ENCODE measurements around the gene PGK2. TPM values are rescaled to one million over a fixed set of nuclear protein-coding genes. Genes with fewer than 3 reads are reported as not detected.

PGK2 gene
- total RNA-seq, 2 experiments from 2014 or later = not detected

DNA sequence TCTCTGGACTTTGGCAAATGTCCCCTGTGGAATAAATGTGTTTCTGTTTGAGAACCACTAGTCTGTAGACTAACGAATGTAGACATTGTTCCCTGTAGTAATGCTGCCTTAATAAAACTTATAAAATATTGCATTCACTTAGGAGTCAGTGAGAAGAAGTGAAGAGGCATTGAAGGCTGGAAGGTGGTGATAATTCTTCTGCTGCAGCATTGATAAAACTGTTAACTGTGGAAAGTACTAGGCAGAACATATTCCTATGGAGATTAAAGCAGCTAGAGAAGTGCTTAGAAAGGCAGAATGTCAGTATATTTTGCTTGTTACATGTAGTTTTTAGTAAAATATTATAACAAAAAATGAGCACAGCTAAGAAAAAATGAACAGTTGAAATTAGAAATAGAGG, 4.8 kb downstream of the PGK2 start:
- DNase-seq (no peak), ATAC-seq (no peak)
- Mint-ChIP-seq H3K27ac (no peak overlapping the region), H3K9me3 (ENCODE audit: low read depth) (peaks cover 5% of the 10 kb centered on the region), H3K36me3 (no peaks in the 10 kb centered on the region), H3K27me3 (no peaks in the 10 kb centered on the region), H3K4me3 (no peak overlapping the region), H3K4me1 (no peaks in the 10 kb centered on the region)
- CTCF ChIA-PET = no interaction called here

DNA sequence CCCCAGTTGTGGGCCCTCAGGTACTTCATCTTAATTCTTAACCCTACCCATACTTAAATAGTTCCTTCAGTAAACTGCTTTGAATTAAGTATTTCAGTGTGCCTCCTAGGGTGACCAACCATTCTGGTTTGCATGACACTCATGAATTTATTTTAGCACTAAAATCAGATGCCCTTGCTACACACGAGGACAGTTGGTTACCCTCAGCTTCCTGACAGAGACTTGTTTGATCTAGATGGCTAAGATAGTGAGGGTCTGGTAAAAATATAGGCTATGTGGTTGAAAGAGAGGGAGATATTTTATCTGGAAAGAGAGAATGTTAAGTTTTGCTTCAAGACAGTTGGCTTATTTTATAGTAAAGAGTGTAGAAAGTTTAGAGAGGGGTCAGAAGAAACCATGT, 10.6 kb downstream of the PGK2 start:
- no peaks in the 10 kb centered on the region for H3K4me1 Mint-ChIP-seq
- DNase-seq = no peak
- no peak overlapping the region for H3K4me3 Mint-ChIP-seq
- no peaks in the 10 kb centered on the region for H3K36me3 Mint-ChIP-seq
- ATAC-seq = no peak
- no peak overlapping the region for H3K27ac Mint-ChIP-seq
- peaks cover 2% of the 10 kb centered on the region for H3K9me3 Mint-ChIP-seq (ENCODE audit: low read depth)
- CTCF ChIA-PET = no interaction called here
- no peaks in the 10 kb centered on the region for H3K27me3 Mint-ChIP-seq

DNA sequence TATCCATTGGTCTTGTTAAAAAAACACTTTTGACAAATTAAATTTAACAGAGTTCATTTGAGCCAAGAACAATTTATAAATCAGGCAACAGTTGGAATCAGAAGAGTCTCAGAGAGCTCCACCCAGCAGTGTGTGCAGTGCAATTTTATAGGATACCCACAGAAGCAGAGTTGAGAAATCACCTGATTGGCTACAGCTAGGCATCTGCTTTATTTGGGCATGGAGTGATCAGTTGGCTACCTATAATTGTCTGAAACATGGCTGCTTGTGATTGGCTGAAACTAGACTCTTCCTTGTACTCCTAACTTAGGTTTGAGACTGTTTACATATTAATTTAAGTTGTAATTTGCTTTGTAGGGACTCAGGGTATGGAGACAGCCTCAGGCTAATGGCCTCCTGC, 12.0 kb downstream of the PGK2 start:
- Mint-ChIP-seq H3K9me3 (ENCODE audit: low read depth) (peaks cover 2% of the 10 kb centered on the region), H3K36me3 (no peaks in the 10 kb centered on the region), H3K4me3 (no peak overlapping the region), H3K27me3 (no peaks in the 10 kb centered on the region), H3K27ac (no peak overlapping the region), H3K4me1 (no peaks in the 10 kb centered on the region)
- ATAC-seq = no peak
- DNase-seq = no peak
- CTCF ChIA-PET = no interaction called here

DNA sequence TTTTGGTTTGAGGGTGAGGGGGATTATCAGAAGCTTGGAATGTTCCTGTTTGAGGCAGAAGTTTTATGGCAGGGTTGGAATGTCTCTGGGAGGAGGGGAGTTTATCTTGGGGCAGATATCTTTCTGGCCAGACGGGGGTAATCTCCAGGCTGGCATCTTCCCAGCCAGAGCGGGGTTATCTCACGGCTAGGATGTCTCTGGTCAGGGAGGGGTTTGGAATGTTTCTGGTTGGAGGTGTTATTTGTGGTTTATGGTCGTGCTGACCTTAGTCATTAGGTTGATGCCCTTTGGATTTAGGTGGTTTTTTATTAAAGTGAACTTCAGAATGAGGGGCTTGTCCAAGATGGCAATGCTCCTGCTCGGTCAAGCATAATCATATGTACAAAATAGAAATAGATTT, 14.8 kb downstream of the PGK2 start:
- H3K9me3 Mint-ChIP-seq (ENCODE audit: low read depth) = peaks cover 2% of the 10 kb centered on the region
- ATAC-seq (no peak), DNase-seq (no peak)
- no peaks in the 10 kb centered on the region for H3K36me3 Mint-ChIP-seq
- H3K27me3 Mint-ChIP-seq = no peaks in the 10 kb centered on the region
- H3K4me3 Mint-ChIP-seq = no peak overlapping the region
- CTCF ChIA-PET = no interaction called here
- H3K27ac Mint-ChIP-seq = no peak overlapping the region
- no peaks in the 10 kb centered on the region for H3K4me1 Mint-ChIP-seq

DNA sequence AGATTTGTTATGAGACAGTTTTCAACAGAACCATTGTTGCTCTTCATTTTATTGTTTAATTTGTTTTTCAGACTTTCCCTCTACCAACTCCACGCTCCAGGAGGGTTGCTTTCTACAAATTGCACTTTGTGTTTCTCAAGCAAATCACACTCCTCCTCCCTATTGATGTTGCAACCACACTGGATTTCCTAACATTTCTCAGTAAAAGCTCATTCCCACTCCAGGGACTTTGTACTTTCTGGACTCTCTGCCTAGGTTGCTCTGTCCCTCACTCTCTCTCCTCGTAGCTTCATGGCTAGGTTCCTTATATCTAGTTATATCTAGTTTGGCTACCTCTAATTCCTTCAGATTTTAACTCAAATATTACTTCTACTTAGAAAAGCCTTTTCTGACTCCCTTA, 20.3 kb downstream of the PGK2 start:
- Mint-ChIP-seq H3K9me3 (ENCODE audit: low read depth) (no peaks in the 10 kb centered on the region), H3K4me1 (no peaks in the 10 kb centered on the region), H3K36me3 (no peaks in the 10 kb centered on the region), H3K27me3 (no peaks in the 10 kb centered on the region), H3K27ac (no peak overlapping the region), H3K4me3 (no peak overlapping the region)
- no peak for DNase-seq
- CTCF ChIA-PET = no interaction called here
- no peak for ATAC-seq

DNA sequence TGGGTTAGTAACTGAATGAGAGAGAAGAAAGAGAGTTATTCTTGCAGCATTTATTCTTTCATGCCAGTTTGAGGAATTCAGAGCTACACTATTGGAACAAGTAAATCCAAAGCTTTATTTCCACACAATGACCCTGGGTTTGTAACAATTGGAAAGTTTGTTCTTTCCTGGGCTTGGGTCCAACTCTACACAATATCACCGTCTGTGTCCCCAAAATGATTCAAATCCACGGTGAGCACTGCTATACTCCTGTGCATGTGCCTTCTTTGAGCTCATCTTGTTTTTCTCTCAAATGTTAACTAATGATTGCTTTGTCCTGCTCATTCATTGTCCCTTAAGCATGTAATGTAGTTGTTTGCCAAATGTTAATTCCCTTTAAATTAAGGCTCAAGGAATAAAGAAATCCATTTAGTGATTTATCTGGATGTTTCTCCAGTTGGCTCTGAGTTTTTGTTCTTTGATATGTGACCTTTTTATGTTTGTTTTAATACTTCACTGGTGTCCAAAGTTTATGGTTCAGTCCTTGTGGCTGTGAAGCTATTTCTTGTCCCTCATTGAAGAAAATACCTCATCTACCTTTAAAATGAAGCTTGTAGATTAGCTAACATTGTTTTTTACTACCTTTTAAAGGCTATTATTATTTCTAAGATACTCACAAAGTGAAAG, 22.4 kb downstream of the PGK2 start:
- Mint-ChIP-seq H3K4me3 (no peak overlapping the region), H3K9me3 (ENCODE audit: low read depth) (no peaks in the 10 kb centered on the region), H3K36me3 (no peaks in the 10 kb centered on the region), H3K4me1 (no peaks in the 10 kb centered on the region), H3K27ac (no peak overlapping the region), H3K27me3 (no peaks in the 10 kb centered on the region)
- CTCF ChIA-PET = interaction anchor here (1.2 kb wide), 1 partner anchor 11 kb away, joined by 3 read pairs; no protein-coding TSS in a partner anchor
- DNase-seq = no peak
- no peak for ATAC-seq

DNA sequence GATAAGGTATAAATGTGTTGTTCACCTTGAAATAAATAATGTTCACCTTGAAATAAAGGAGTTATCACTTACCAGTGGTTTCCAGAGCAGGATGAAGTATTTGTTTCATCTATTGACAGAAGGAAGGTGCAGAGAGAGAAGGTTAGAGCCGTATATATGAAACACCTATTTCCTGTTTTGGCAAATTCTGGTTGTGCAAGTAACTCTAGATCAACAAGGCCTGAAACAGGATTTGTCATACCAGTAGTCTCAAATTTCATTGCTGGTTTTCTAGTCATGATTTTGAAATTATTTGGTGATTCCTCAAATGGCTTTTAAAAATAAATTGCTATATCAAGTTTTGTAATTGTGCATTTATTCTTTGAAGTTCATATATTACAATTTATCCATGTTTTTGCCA, 42.8 kb downstream of the PGK2 start, which contains the start of gene CRISP3:
Gene CRISP3, minus strand, starts transcription at position 130 of the 400 bp plus-strand sequence. Its CDS starts 21 bp downstream, at position 109.
- DNase-seq (no peak), ATAC-seq (no peak)
- H3K9me3 Mint-ChIP-seq (ENCODE audit: low read depth) = no peaks in the 10 kb centered on the region
- CTCF ChIA-PET = no interaction called here
- H3K4me1 Mint-ChIP-seq = no peaks in the 10 kb centered on the region
- no peak within 1 kb of the TSS for H3K4me3 Mint-ChIP-seq
- H3K27me3 Mint-ChIP-seq = no peaks in the 10 kb centered on the region
- H3K27ac Mint-ChIP-seq = no peak within 1 kb of the TSS
- no peaks in the 10 kb centered on the region for H3K36me3 Mint-ChIP-seq

DNA sequence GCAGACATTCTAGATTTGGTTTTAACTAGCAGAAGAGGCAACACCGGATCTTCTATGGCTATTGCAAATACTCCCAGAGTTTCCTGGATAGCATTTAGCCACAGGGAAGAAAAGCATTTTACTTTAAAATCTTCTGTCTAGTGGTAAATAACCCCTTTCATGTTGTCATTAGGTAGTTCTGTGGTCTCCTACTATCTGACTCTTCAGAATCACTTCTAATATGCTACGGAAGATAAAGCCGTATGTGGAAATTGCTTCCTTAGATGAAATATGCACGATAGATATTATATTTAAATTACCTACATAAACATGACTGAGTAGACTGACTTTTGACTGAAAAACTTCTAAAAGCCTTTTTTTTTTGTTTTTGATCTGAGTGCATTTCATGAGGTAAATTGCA, 43.7 kb downstream of the PGK2 start:
- Mint-ChIP-seq H3K4me3 (no peak overlapping the region), H3K27ac (no peak overlapping the region), H3K4me1 (no peaks in the 10 kb centered on the region)

DNA sequence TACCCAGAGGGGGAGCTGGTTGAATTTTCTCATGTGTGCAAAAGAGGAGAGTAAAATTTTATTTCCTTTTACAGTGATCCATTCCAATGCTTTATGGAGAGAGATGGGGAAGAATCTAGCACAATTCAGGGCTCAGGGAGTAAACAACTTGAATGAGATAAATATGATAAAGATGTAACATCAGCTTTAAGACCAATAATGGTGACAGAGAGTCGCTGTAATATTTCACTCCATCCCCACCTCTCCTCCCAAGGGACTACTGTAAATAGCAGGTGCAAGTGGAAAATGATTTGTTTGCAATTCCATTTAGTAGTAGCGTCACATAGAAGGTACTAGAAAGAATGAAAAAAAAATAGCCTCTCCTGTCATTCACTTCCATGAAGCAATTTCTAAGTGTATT, 47.7 kb downstream of the PGK2 start:
- Mint-ChIP-seq H3K9me3 (ENCODE audit: low read depth) (no peaks in the 10 kb centered on the region), H3K4me3 (no peak overlapping the region), H3K4me1 (no peaks in the 10 kb centered on the region), H3K27me3 (no peaks in the 10 kb centered on the region), H3K36me3 (no peaks in the 10 kb centered on the region), H3K27ac (no peak overlapping the region)
- ATAC-seq = no peak
- DNase-seq = no peak
- CTCF ChIA-PET = no interaction called here

More for the DNA sequence above, 43.7 kb downstream of the PGK2 start:
- CTCF ChIA-PET = no interaction called here
- no peak for DNase-seq
- Mint-ChIP-seq H3K9me3 (ENCODE audit: low read depth) (no peaks in the 10 kb centered on the region), H3K27me3 (no peaks in the 10 kb centered on the region), H3K36me3 (no peaks in the 10 kb centered on the region)
- ATAC-seq = no peak

DNA sequence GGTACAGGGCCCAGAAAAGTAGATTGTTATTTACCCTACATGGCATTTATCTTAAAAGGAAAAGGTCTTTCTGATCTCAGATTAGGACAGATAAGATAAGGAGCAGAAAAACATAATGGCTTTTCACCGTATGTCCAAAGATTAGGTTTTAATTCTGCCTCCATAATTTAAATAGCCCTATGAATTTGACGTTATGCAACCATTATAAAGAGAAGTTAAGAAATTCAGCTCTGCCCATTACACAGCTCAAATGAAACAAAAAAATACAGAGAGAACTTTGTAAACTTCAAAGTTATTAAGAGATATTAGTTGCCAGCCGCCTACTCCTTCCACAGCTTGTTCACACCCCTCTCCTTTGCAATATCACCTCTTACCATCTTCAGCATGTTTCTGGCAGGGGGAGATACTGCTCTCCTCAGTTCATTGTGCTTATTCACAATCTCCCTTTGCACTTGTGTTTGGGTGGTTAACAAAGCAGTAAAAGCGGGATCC, 51.0 kb downstream of the PGK2 start:
- CTCF ChIA-PET = no interaction called here
- Mint-ChIP-seq H3K36me3 (no peaks in the 10 kb centered on the region), H3K4me3 (no peak overlapping the region), H3K4me1 (no peaks in the 10 kb centered on the region), H3K9me3 (ENCODE audit: low read depth) (no peaks in the 10 kb centered on the region), H3K27me3 (no peaks in the 10 kb centered on the region), H3K27ac (no peak overlapping the region)
- DNase-seq = no peak
- no peak for ATAC-seq

Other genes with a start within 250 kb of the PGK2 start
- gene C6orf141, start 236.6 kb downstream of the PGK2 start, total RNA-seq = not detected
- gene RHAG, start 150.4 kb downstream of the PGK2 start, total RNA-seq = not detected
- gene CRISP2, start 73.7 kb downstream of the PGK2 start, total RNA-seq = not detected
- gene CRISP3, start 42.9 kb downstream of the PGK2 start, total RNA-seq = not detected
- not detected for gene CRISP1, start 79.2 kb upstream of the PGK2 start, total RNA-seq
- not detected for gene DEFB114, start 176.9 kb upstream of the PGK2 start, total RNA-seq
- gene DEFB113, start 182.3 kb upstream of the PGK2 start, total RNA-seq = not detected
- not detected for gene DEFB110, start 234.7 kb upstream of the PGK2 start, total RNA-seq